GM18870 (cell line): Measurements from ENCODE around the gene CRELD2.

Experiments used
- ATAC-seq: cut with Tn5 transposase; IDR thresholded peaks from one replicate; pipeline ENCODE4 v1.9.1; 2021; ENCODE audit warnings: moderate library complexity; ENCODE audit not compliant: unreplicated experiment

The CRELD2 gene

GRCh38 chr22:49910229-49911155 lies 7.9 kb upstream of the CRELD2 start:
- no peak for ATAC-seq

GRCh38 chr22:49911881-49912625 lies 6.4 kb upstream of the CRELD2 start:
- ATAC-seq: no peak

- ATAC-seq: no peak
Observed at GRCh38 chr22:49913026-49913425, 5.4 kb upstream of the CRELD2 start.

GRCh38 chr22:49913446-49913845 lies 5.0 kb upstream of the CRELD2 start:
- no peak for ATAC-seq

GRCh38 chr22:49914256-49914655 lies 4.2 kb upstream of the CRELD2 start:
- no peak for ATAC-seq

- no peak for ATAC-seq
Observed at GRCh38 chr22:49915610-49916009, 2.8 kb upstream of the CRELD2 start.

- no peak for ATAC-seq
Observed at GRCh38 chr22:49916831-49917230, 1.6 kb upstream of the CRELD2 start.

GRCh38 chr22:49918911-49919881 lies 762 bp downstream of the CRELD2 start:
- ATAC-seq: no peak

- ATAC-seq: no peak
Observed at GRCh38 chr22:49920859-49921258, 2.4 kb downstream of the CRELD2 start.

GRCh38 chr22:49921508-49922278 lies 3.3 kb downstream of the CRELD2 start:
- no peak for ATAC-seq

GRCh38 chr22:49922484-49922883 lies 4.0 kb downstream of the CRELD2 start:
- ATAC-seq: no peak

GRCh38 chr22:49922926-49923325 lies 4.5 kb downstream of the CRELD2 start:
- no peak for ATAC-seq

- no peak for ATAC-seq
Observed at GRCh38 chr22:49923445-49923844, 5.0 kb downstream of the CRELD2 start.

- no peak for ATAC-seq
Observed at GRCh38 chr22:49924113-49924833, 5.8 kb downstream of the CRELD2 start.

GRCh38 chr22:49925525-49926128 lies 7.2 kb downstream of the CRELD2 start:
- ATAC-seq: no peak

- no peak for ATAC-seq
Observed at GRCh38 chr22:49926916-49927315, 8.5 kb downstream of the CRELD2 start.

GRCh38 chr22:49927483-49928184 lies 9.2 kb downstream of the CRELD2 start:
- no peak for ATAC-seq

- ATAC-seq: no peak
Observed at GRCh38 chr22:49928185-49928495, 9.7 kb downstream of the CRELD2 start.
